HG03097 (cell line): ENCODE results near the gene SLC5A11.
"Not testable (repeated sequence)": the region's sequence is repeated elsewhere in the genome, so short reads cannot be mapped to it uniquely, and the experiment has no call there.

Experiments used
- ATAC-seq: cut with Tn5 transposase; IDR thresholded peaks from one replicate; pipeline ENCODE4 v1.9.1; 2021; ENCODE audit not compliant: unreplicated experiment, low FRiP score

The SLC5A11 gene

GRCh38 chr16:24855678-24856077, 9.9 kb downstream of the SLC5A11 start:
- no peak for ATAC-seq

- not testable (repeated sequence) for ATAC-seq
Measured at GRCh38 chr16:24856871-24857270, 11.1 kb downstream of the SLC5A11 start.

GRCh38 chr16:24858219-24859041, 12.7 kb downstream of the SLC5A11 start:
- no peak for ATAC-seq

GRCh38 chr16:24861461-24861860, 15.7 kb downstream of the SLC5A11 start:
- ATAC-seq = no peak

- ATAC-seq = no peak
Measured at GRCh38 chr16:24863582-24864437, 18.0 kb downstream of the SLC5A11 start.

GRCh38 chr16:24869033-24869432, 23.3 kb downstream of the SLC5A11 start:
- no peak for ATAC-seq

- no peak for ATAC-seq
Measured at GRCh38 chr16:24871891-24872290, 26.1 kb downstream of the SLC5A11 start.

- ATAC-seq = no peak
Measured at GRCh38 chr16:24873028-24873427, 27.3 kb downstream of the SLC5A11 start.

GRCh38 chr16:24875466-24875865, 29.7 kb downstream of the SLC5A11 start:
- ATAC-seq = no peak

GRCh38 chr16:24876231-24876630, 30.5 kb downstream of the SLC5A11 start:
- no peak for ATAC-seq

- ATAC-seq = no peak
Measured at GRCh38 chr16:24879684-24880083, 33.9 kb downstream of the SLC5A11 start.

GRCh38 chr16:24883714-24884151, 38.0 kb downstream of the SLC5A11 start:
- ATAC-seq = no peak

GRCh38 chr16:24887472-24887871, 41.7 kb downstream of the SLC5A11 start:
- ATAC-seq = no peak

- ATAC-seq = no peak
Measured at GRCh38 chr16:24890746-24891145, 45.0 kb downstream of the SLC5A11 start.

- no peak for ATAC-seq
Measured at GRCh38 chr16:24896439-24896838, 50.7 kb downstream of the SLC5A11 start.

- not testable (repeated sequence) for ATAC-seq
Measured at GRCh38 chr16:24897522-24897921, 51.8 kb downstream of the SLC5A11 start.

- ATAC-seq = no peak
Measured at GRCh38 chr16:24900230-24900629, 54.5 kb downstream of the SLC5A11 start.

- ATAC-seq = no peak
Measured at GRCh38 chr16:24906199-24906808, 60.5 kb downstream of the SLC5A11 start.

GRCh38 chr16:24906901-24907300, 61.1 kb downstream of the SLC5A11 start:
- ATAC-seq = no peak

GRCh38 chr16:24908716-24909115, 63.0 kb downstream of the SLC5A11 start:
- no peak for ATAC-seq

- no peak for ATAC-seq
Measured at GRCh38 chr16:24909856-24910255, 64.1 kb downstream of the SLC5A11 start.
